ENCODE measurements around the gene MS4A10.

- TF ChIP-seq, protein P1, sequence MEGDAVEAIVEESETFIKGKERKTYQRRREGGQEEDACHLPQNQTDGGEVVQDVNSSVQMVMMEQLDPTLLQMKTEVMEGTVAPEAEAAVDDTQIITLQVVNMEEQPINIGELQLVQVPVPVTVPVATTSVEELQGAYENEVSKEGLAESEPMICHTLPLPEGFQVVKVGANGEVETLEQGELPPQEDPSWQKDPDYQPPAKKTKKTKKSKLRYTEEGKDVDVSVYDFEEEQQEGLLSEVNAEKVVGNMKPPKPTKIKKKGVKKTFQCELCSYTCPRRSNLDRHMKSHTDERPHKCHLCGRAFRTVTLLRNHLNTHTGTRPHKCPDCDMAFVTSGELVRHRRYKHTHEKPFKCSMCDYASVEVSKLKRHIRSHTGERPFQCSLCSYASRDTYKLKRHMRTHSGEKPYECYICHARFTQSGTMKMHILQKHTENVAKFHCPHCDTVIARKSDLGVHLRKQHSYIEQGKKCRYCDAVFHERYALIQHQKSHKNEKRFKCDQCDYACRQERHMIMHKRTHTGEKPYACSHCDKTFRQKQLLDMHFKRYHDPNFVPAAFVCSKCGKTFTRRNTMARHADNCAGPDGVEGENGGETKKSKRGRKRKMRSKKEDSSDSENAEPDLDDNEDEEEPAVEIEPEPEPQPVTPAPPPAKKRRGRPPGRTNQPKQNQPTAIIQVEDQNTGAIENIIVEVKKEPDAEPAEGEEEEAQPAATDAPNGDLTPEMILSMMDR (IDR thresholded peaks at IDR 0.05), result no peak
- no peak for TF ChIP-seq POLR2A (IDR thresholded peaks at IDR 0.05)
These were observed 25.0 kb downstream of the MS4A10 start for GRCh38 chr11:60810151-60810550.
